Epithelial cell of prostate (primary cell): ENCODE measurements around the gene PCDHGA8.
"Not testable (repeated sequence)": the region's sequence is repeated elsewhere in the genome, so short reads cannot be mapped to it uniquely, and the experiment has no call there.

Experiments
- DNase-seq: peaks from one replicate; pipeline ENCODE4 v3.0.0-alpha.2; 2011; ENCODE audit warnings: low read depth, low spot score
- H3K27ac ChIP-seq: fragments of 450-650 bp; 2 replicates; pipeline ENCODE4 v1.5.1; 2017; ENCODE audit warnings: mild to moderate bottlenecking

Gene PCDHGA8

GRCh38 chr5:141392429-141393198 is at the start of gene PCDHGA8:
Gene PCDHGA8 (plus strand): TSS chr5:141392633. CDS start chr5:141392814, 181 bp downstream.
- H3K27ac ChIP-seq, result no peak within 1 kb of the TSS
- no peak for DNase-seq

GRCh38 chr5:141342773-141343172 is 49.7 kb upstream of the PCDHGA8 start:
- H3K27ac ChIP-seq, result no peak overlapping the region
- DNase-seq, result no peak

- H3K27ac ChIP-seq, result no peak within 1 kb of the TSS
- no peak for DNase-seq
Measured at GRCh38 chr5:141343242-141343952, 49.0 kb upstream of the PCDHGA8 start, which contains the start of gene PCDHGA3. Gene PCDHGA3 (plus strand): TSS chr5:141343829. CDS start chr5:141344034, 205 bp downstream.

- no peak overlapping the region for H3K27ac ChIP-seq
- DNase-seq, result no peak
Measured at GRCh38 chr5:141343953-141344463, 48.4 kb upstream of the PCDHGA8 start.

- no peak for DNase-seq
- H3K27ac ChIP-seq, result no peak overlapping the region
Measured at GRCh38 chr5:141345327-141345726, 47.1 kb upstream of the PCDHGA8 start.

- not testable (repeated sequence) for DNase-seq, H3K27ac ChIP-seq
Measured at GRCh38 chr5:141346017-141346416, 46.4 kb upstream of the PCDHGA8 start.

- H3K27ac ChIP-seq, result no peak within 1 kb of the TSS
- no peak for DNase-seq
Measured at GRCh38 chr5:141349917-141350619, 42.4 kb upstream of the PCDHGA8 start, which contains the start of gene PCDHGB1. Gene PCDHGB1 (plus strand): TSS chr5:141350099. CDS start chr5:141350261, 162 bp downstream.

- DNase-seq, result no peak
Measured at GRCh38 chr5:141351591-141351990, 40.8 kb upstream of the PCDHGA8 start.

GRCh38 chr5:141354900-141355469 is 37.4 kb upstream of the PCDHGA8 start, which contains the start of gene PCDHGA4:
Gene PCDHGA4 (plus strand): TSS chr5:141355021. CDS start chr5:141355108, 87 bp downstream.
- DNase-seq, result no peak
- no peak within 1 kb of the TSS for H3K27ac ChIP-seq

More at GRCh38 chr5:141351591-141351990, 40.8 kb upstream of the PCDHGA8 start:
- no peak overlapping the region for H3K27ac ChIP-seq

GRCh38 chr5:141355641-141356040 is 36.8 kb upstream of the PCDHGA8 start:
- no peak overlapping the region for H3K27ac ChIP-seq
- no peak for DNase-seq

- no peak for DNase-seq
- H3K27ac ChIP-seq, result no peak overlapping the region
Measured at GRCh38 chr5:141356133-141356532, 36.3 kb upstream of the PCDHGA8 start.

- DNase-seq, result no peak
- H3K27ac ChIP-seq, result no peak overlapping the region
Measured at GRCh38 chr5:141356950-141357349, 35.5 kb upstream of the PCDHGA8 start.

- no peak within 1 kb of the TSS for H3K27ac ChIP-seq
- DNase-seq, result no peak
Measured at GRCh38 chr5:141359790-141360426, 32.5 kb upstream of the PCDHGA8 start, which contains the start of gene PCDHGB2. Gene PCDHGB2 (plus strand): TSS chr5:141359994. CDS start chr5:141360136, 142 bp downstream.

- no peak for DNase-seq
- no peak overlapping the region for H3K27ac ChIP-seq
Measured at GRCh38 chr5:141360685-141361084, 31.7 kb upstream of the PCDHGA8 start.

GRCh38 chr5:141362719-141363118 is 29.7 kb upstream of the PCDHGA8 start:
- no peak overlapping the region for H3K27ac ChIP-seq
- no peak for DNase-seq

- DNase-seq, result no peak
- H3K27ac ChIP-seq, result no peak within 1 kb of the TSS
Measured at GRCh38 chr5:141363952-141364660, 28.3 kb upstream of the PCDHGA8 start, which contains the start of gene PCDHGA5. Gene PCDHGA5 (plus strand): TSS chr5:141364162. CDS start chr5:141364331, 169 bp downstream.

- no peak overlapping the region for H3K27ac ChIP-seq
- DNase-seq, result no peak
Measured at GRCh38 chr5:141366016-141366896, 26.2 kb upstream of the PCDHGA8 start.
